IMR-90 (cell line): Measurements from ENCODE around the gene CTAG1A. TPM values are rescaled to one million over a fixed set of nuclear protein-coding genes. Genes with fewer than 3 reads are reported as not detected.
"Not testable (repeated sequence)": the region's sequence is repeated elsewhere in the genome, so short reads cannot be mapped to it uniquely, and the experiment has no call there.

ENCODE experiments used
- ATAC-seq: fragments of 200-7000 bp; cut with Tn5 transposase; 2 replicates; pipeline ENCODE4 v1.9.1; 2020; ENCODE audit warnings: low read depth, mild to moderate bottlenecking, moderate library complexity
- BruUV-seq: library from RNA; stranded (reverse); fragments of 400-500 nt; replicated peaks from 2 replicates; lab custom pipeline; 2021; lab: Mats Ljungman, UMichigan
- CTCF ChIA-PET: fragments of 300-600 bp; formaldehyde crosslinking; extraction: SDS; loops from one replicate; lab custom pipeline; 2021; ENCODE audit warnings: antibody characterized with exemption; lab: Yijun Ruan, JAX
- POLR2A ChIA-PET: fragments of 300-600 bp; sonication (Branson Sonifier 250); formaldehyde crosslinking; loops from one replicate; lab custom pipeline; 2022; ENCODE audit warnings: antibody characterized with exemption; ENCODE audit not compliant: unreplicated experiment; lab: Charles Lee
- DNase-seq: peaks from one replicate; pipeline ENCODE4 v3.0.0; 2013
- H2AFZ ChIP-seq: replicated peaks from 2 replicates; pipeline ENCODE3; 2013; ENCODE audit warnings: low read length, mild to moderate bottlenecking; ENCODE audit not compliant: poor library complexity
- H2AK5ac ChIP-seq: 2 replicates; pipeline ENCODE4 v1.6.1; 2013; ENCODE audit warnings: low read depth, low read length, inconsistent platforms
- H2AK9ac ChIP-seq: replicated peaks from 2 replicates; pipeline ENCODE3; 2013; ENCODE audit warnings: mild to moderate bottlenecking, low read depth, low read length, moderate library complexity; ENCODE audit not compliant: poor library complexity
- H2BK120ac ChIP-seq: 2 replicates; pipeline ENCODE4 v1.6.1; 2013; ENCODE audit warnings: low read depth, low read length, inconsistent platforms
- H2BK15ac ChIP-seq: 3 replicates; pipeline ENCODE4 v1.6.1; 2013; ENCODE audit warnings: low read depth, low read length, inconsistent platforms
- H2BK20ac ChIP-seq: 2 replicates; pipeline ENCODE4 v1.6.1; 2013; ENCODE audit warnings: low read depth, mild to moderate bottlenecking, inconsistent platforms, low read length, moderate library complexity
- H2BK5ac ChIP-seq: 2 replicates; pipeline ENCODE4 v1.6.1; 2013; ENCODE audit warnings: mild to moderate bottlenecking, low read depth, low read length, inconsistent platforms; ENCODE audit not compliant: poor library complexity, severe bottlenecking
- H3K14ac ChIP-seq: replicated peaks from 2 replicates; pipeline ENCODE4 v1.6.1; 2013; ENCODE audit warnings: low read depth, low read length, inconsistent platforms
- H3K18ac ChIP-seq: 2 replicates; pipeline ENCODE4 v1.6.1; 2013; ENCODE audit warnings: low read depth, low read length, control low read depth
- H3K23ac ChIP-seq: 2 replicates; pipeline ENCODE4 v1.6.1; 2013; ENCODE audit warnings: low read depth, low read length, inconsistent platforms
- H3K27ac ChIP-seq: 2 replicates; pipeline ENCODE4 v1.5.1; 2013; ENCODE audit warnings: mild to moderate bottlenecking, control low read depth, low read length; ENCODE audit not compliant: insufficient read depth
- H3K27me3 ChIP-seq: 2 replicates; pipeline ENCODE4 v1.6.1; 2013; ENCODE audit warnings: low read length; ENCODE audit not compliant: control insufficient read depth, insufficient read depth
- H3K36me3 ChIP-seq: 2 replicates; pipeline ENCODE4 v1.6.1; 2013; ENCODE audit warnings: low read length, mixed read lengths; ENCODE audit not compliant: control insufficient read depth, insufficient read depth
- H3K4ac ChIP-seq: 2 replicates; pipeline ENCODE4 v1.6.1; 2013; ENCODE audit warnings: low read depth, low read length, inconsistent platforms
- H3K4me1 ChIP-seq: 2 replicates; pipeline ENCODE4 v1.6.1; 2013; ENCODE audit warnings: low read length, mixed read lengths; ENCODE audit not compliant: control insufficient read depth, insufficient read depth
- H3K4me2 ChIP-seq: 2 replicates; pipeline ENCODE4 v1.6.1; 2013; ENCODE audit warnings: low read depth, mild to moderate bottlenecking, control low read depth, low read length, moderate library complexity
- H3K4me3 ChIP-seq: 2 replicates; pipeline ENCODE4 v1.5.1; 2013; ENCODE audit warnings: low read depth, mild to moderate bottlenecking, control low read depth, low read length, moderate library complexity; ENCODE audit not compliant: insufficient read depth
- H3K56ac ChIP-seq: 2 replicates; pipeline ENCODE4 v1.6.1; 2013; ENCODE audit warnings: low read length, inconsistent platforms; ENCODE audit not compliant: insufficient read depth; ENCODE audit errors: extremely low read depth
- H3K79me1 ChIP-seq, 2 experiments: 2 replicates each; pipeline ENCODE4 v1.6.1; 2013; ENCODE audit warnings: low read length in 2 of 2, inconsistent platforms in 1 of 2, low read depth in 1 of 2
- H3K9ac ChIP-seq: 2 replicates; pipeline ENCODE4 v1.6.1; 2013; ENCODE audit warnings: low read depth, low read length, control low read depth
- H3K9me1 ChIP-seq: 2 replicates; pipeline ENCODE4 v1.6.1; 2013; ENCODE audit warnings: low read length, inconsistent platforms; ENCODE audit not compliant: insufficient read depth
- H3K9me3 ChIP-seq: 2 replicates; pipeline ENCODE4 v1.6.1; 2013; ENCODE audit warnings: low read length; ENCODE audit not compliant: control insufficient read depth, insufficient read depth
- H4K20me1 ChIP-seq: 2 replicates; pipeline ENCODE4 v1.6.1; 2013; ENCODE audit warnings: low read length, inconsistent platforms; ENCODE audit not compliant: insufficient read depth
- H4K5ac ChIP-seq: 2 replicates; pipeline ENCODE4 v1.6.1; 2013; ENCODE audit warnings: mild to moderate bottlenecking, low read depth, low read length, control low read depth
- H4K8ac ChIP-seq, 2 experiments: 2 replicates each; pipeline ENCODE4 v1.6.1; 2013; ENCODE audit warnings: low read depth in 2 of 2, low read length in 2 of 2, control low read depth in 1 of 2, inconsistent platforms in 1 of 2
- H4K91ac ChIP-seq: 2 replicates; pipeline ENCODE4 v1.6.1; 2013; ENCODE audit warnings: low read depth, low read length, inconsistent platforms; ENCODE audit not compliant: insufficient read depth
- MXI1 ChIP-seq: IDR thresholded peaks from 2 replicates; pipeline ENCODE4 v1.6.1; 2012; ENCODE audit warnings: low read depth, mild to moderate bottlenecking, low read length, moderate library complexity, borderline replicate concordance
- WGBS, 2 experiments: methylation state at CpG; one replicate each; pipeline versions ENCODE4 v1.1.5 to v1.1.7; 2013; ENCODE audit warnings: missing lambda C conversion rate in 2 of 2; ENCODE audit not compliant: insufficient read length in 1 of 2; ENCODE audit errors: extremely low coverage in 2 of 2; 5-methylcytosine and 5-hydroxymethylcytosine counted together
- dilution Hi-C: fragments of 300-500 bp; cut with HindIII; formaldehyde crosslinking; loops from one replicate; pipeline ENCODE4 v1.14.3; 2018; ENCODE audit warnings: low sequenced_read_pairs; ENCODE audit not compliant: unreplicated experiment
- in situ Hi-C: fragments of 300-500 bp; cut with MboI; formaldehyde crosslinking; loops from 3 replicates; pipeline ENCODE4 v1.14.3; 2019; ENCODE audit warnings: low sequenced_read_pairs, inconsistent platforms, mixed read lengths
- intact Hi-C: fragments of 100-400 bp; cut with micrococcal nuclease; formaldehyde crosslinking; loops from 2 replicates; pipeline ENCODE4 v1.10.0; 2022
- polyA plus RNA-seq, 3 experiments: library from polyadenylated mRNA; depleted of rRNA; stranded (reverse); fragments of >200 nt; gene quantifications; 2 replicates each; pipeline ENCODE4 v1.2.3, GENCODE V29; 2012; ENCODE audit warnings: low replicate concordance in 1 of 3
- total RNA-seq: library from RNA; depleted of rRNA; stranded (reverse); fragments of >200 nt; gene quantifications from 2 replicates; pipeline ENCODE4 v1.2.3, GENCODE V29; 2012

Gene CTAG1A
- total and polyA plus RNA-seq, 2 of the 4 experiments (the other 2 are of a cell fraction) = not detected

DNA sequence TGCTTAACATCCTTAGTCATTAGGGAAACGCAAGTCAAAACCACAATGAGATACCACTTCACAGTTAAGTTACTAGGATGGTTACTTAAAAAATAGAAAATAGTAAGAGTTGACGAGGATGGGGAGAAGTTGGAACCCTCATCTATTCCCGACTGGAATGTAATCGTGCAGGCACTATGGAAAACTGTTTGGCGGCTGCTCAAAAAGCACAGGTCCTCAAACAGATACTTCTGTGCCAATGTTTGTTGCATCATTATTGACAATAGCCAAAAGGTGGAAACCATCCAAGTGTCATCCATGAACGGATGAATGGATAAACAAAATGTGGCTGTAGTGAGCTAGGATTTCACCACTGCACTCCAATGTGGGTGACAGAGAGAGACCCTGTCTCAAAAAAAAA, 22.4 kb downstream of the CTAG1A start:
- ChIA-PET CTCF (no interaction called here), POLR2A (no interaction called here)
- H3K27ac ChIP-seq = no peak overlapping the region

DNA sequence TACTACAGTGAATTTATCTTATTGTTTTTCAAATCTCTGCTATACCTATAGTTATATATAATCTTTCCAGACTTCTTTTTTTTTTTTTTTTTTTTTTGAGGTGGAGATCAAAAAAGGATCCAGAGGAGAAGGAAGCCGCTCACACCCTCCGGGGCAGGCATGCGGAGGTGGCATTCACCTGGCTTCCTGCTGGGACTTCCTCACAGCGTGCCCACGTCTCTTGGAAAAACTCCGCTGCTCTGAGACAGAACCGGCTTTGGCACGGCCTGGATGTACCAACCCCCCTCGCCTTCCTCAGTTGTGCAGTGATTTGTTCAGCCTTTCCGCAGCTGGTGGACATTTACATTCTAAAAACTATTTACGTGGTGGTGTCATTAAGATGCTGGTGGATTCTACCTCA, 23.0 kb downstream of the CTAG1A start:
- H3K9me3 ChIP-seq, H2BK120ac ChIP-seq, ATAC-seq, H3K9me1 ChIP-seq, H3K27me3 ChIP-seq, H4K5ac ChIP-seq, H4K91ac ChIP-seq, H2BK20ac ChIP-seq, H3K14ac ChIP-seq, H2AFZ ChIP-seq, dilution Hi-C loops, intact Hi-C loops, H3K4me2 ChIP-seq, H2BK5ac ChIP-seq, H3K18ac ChIP-seq, BruUV-seq, H3K4me3 ChIP-seq, H3K4ac ChIP-seq, H3K9ac ChIP-seq, H2AK9ac ChIP-seq, H4K8ac ChIP-seq, DNase-seq, H2AK5ac ChIP-seq, H3K4me1 ChIP-seq, H3K23ac ChIP-seq, CTCF ChIA-PET, in situ Hi-C loops, H2BK15ac ChIP-seq, H4K20me1 ChIP-seq, H3K36me3 ChIP-seq, POLR2A ChIA-PET, H3K79me1 ChIP-seq, H3K56ac ChIP-seq, H3K27ac ChIP-seq: not testable (repeated sequence)
- no CpG with 5 or more reads among the region's 11 CpGs for WGBS, 2 experiments

More for the DNA sequence above, 22.4 kb downstream of the CTAG1A start:
- Histone ChIP-seq H3K79me1 (no peaks in the 10 kb centered on the region), H3K9ac (no peak overlapping the region), H3K4me3 (no peak overlapping the region), H3K27me3 (peaks cover 5% of the 10 kb centered on the region), H2BK20ac (no peak overlapping the region), H4K20me1 (no peaks in the 10 kb centered on the region), H2AK5ac (no peak overlapping the region), H2BK15ac (no peak overlapping the region), H4K5ac (no peak overlapping the region), H3K14ac (no peak overlapping the region), H2BK120ac (no peak overlapping the region), H2AFZ (no peak overlapping the region), H3K36me3 (no peaks in the 10 kb centered on the region), H3K23ac (no peak overlapping the region), H3K4ac (no peak overlapping the region), H2AK9ac (no peak overlapping the region), H3K18ac (no peak overlapping the region), H3K9me1 (no peaks in the 10 kb centered on the region), H4K91ac (no peak overlapping the region), H2BK5ac (no peak overlapping the region), H3K4me2 (no peak overlapping the region), H3K4me1 (no peaks in the 10 kb centered on the region; the same call in 1 of the 2 replicates), H4K8ac (no peak overlapping the region), H3K56ac (no peak overlapping the region), H3K9me3 (no peaks in the 10 kb centered on the region; the same call in 1 of the 2 replicates)
- in situ Hi-C loops (no loop called here), dilution Hi-C loops (no loop called here), intact Hi-C loops (no loop called here)
- DNase-seq = no peak
- no peak for ATAC-seq
- BruUV-seq = no TSS peak
- WGBS, 2 experiments = 70% methylated on average over 2 of the region's 6 CpGs; no CpG with 5 or more reads in 1 of the 2 experiments
- no peak for TF ChIP-seq MXI1
